ENCODE results near the gene NBAS.

DNA sequence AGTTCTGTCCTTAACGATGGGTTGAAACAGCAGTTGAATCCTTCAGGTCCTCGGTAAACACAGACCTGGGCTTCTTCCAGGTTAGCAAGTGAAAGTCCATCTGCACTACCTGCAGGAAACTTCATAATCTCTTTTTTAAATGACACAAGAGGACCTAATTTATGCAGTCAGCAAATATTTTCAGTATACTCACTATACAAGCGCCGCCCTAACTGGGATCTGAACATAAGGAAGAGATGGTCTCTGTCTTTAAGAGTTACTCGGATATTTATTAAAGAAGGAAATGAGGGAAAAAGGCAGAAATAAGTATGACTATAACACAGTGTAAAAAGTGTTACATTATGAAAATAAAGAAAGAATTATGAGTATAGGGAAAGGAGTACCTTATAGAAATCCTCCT lies 103.3 kb downstream of the NBAS start:
- TF ChIP-seq, protein P1, sequence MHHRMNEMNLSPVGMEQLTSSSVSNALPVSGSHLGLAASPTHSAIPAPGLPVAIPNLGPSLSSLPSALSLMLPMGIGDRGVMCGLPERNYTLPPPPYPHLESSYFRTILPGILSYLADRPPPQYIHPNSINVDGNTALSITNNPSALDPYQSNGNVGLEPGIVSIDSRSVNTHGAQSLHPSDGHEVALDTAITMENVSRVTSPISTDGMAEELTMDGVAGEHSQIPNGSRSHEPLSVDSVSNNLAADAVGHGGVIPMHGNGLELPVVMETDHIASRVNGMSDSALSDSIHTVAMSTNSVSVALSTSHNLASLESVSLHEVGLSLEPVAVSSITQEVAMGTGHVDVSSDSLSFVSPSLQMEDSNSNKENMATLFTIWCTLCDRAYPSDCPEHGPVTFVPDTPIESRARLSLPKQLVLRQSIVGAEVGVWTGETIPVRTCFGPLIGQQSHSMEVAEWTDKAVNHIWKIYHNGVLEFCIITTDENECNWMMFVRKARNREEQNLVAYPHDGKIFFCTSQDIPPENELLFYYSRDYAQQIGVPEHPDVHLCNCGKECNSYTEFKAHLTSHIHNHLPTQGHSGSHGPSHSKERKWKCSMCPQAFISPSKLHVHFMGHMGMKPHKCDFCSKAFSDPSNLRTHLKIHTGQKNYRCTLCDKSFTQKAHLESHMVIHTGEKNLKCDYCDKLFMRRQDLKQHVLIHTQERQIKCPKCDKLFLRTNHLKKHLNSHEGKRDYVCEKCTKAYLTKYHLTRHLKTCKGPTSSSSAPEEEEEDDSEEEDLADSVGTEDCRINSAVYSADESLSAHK (tag by site-specific recombination; IDR thresholded peaks at IDR 0.05), result no peak
- TF ChIP-seq, protein P2, sequence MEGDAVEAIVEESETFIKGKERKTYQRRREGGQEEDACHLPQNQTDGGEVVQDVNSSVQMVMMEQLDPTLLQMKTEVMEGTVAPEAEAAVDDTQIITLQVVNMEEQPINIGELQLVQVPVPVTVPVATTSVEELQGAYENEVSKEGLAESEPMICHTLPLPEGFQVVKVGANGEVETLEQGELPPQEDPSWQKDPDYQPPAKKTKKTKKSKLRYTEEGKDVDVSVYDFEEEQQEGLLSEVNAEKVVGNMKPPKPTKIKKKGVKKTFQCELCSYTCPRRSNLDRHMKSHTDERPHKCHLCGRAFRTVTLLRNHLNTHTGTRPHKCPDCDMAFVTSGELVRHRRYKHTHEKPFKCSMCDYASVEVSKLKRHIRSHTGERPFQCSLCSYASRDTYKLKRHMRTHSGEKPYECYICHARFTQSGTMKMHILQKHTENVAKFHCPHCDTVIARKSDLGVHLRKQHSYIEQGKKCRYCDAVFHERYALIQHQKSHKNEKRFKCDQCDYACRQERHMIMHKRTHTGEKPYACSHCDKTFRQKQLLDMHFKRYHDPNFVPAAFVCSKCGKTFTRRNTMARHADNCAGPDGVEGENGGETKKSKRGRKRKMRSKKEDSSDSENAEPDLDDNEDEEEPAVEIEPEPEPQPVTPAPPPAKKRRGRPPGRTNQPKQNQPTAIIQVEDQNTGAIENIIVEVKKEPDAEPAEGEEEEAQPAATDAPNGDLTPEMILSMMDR (tag by site-specific recombination; IDR thresholded peaks at IDR 0.05), result no peak
- TF ChIP-seq TCF7L2 (IDR thresholded peaks at IDR 0.05; ENCODE audit: borderline replicate concordance, low read depth, low read length) (no peak), ZNF423 (tag by site-specific recombination; IDR thresholded peaks at IDR 0.05) (no peak), ZNF658 (tag by site-specific recombination; IDR thresholded peaks at IDR 0.05) (no peak), MZF1 (tag by site-specific recombination; IDR thresholded peaks at IDR 0.05; ENCODE audit: borderline replicate concordance) (no peak), ZNF549 (tag by site-specific recombination; IDR thresholded peaks at IDR 0.05) (no peak)
- TF ChIP-seq, protein P3, sequence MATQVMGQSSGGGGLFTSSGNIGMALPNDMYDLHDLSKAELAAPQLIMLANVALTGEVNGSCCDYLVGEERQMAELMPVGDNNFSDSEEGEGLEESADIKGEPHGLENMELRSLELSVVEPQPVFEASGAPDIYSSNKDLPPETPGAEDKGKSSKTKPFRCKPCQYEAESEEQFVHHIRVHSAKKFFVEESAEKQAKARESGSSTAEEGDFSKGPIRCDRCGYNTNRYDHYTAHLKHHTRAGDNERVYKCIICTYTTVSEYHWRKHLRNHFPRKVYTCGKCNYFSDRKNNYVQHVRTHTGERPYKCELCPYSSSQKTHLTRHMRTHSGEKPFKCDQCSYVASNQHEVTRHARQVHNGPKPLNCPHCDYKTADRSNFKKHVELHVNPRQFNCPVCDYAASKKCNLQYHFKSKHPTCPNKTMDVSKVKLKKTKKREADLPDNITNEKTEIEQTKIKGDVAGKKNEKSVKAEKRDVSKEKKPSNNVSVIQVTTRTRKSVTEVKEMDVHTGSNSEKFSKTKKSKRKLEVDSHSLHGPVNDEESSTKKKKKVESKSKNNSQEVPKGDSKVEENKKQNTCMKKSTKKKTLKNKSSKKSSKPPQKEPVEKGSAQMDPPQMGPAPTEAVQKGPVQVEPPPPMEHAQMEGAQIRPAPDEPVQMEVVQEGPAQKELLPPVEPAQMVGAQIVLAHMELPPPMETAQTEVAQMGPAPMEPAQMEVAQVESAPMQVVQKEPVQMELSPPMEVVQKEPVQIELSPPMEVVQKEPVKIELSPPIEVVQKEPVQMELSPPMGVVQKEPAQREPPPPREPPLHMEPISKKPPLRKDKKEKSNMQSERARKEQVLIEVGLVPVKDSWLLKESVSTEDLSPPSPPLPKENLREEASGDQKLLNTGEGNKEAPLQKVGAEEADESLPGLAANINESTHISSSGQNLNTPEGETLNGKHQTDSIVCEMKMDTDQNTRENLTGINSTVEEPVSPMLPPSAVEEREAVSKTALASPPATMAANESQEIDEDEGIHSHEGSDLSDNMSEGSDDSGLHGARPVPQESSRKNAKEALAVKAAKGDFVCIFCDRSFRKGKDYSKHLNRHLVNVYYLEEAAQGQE (tag by site-specific recombination; IDR thresholded peaks at IDR 0.05), result no peak
- TF ChIP-seq, protein P4, sequence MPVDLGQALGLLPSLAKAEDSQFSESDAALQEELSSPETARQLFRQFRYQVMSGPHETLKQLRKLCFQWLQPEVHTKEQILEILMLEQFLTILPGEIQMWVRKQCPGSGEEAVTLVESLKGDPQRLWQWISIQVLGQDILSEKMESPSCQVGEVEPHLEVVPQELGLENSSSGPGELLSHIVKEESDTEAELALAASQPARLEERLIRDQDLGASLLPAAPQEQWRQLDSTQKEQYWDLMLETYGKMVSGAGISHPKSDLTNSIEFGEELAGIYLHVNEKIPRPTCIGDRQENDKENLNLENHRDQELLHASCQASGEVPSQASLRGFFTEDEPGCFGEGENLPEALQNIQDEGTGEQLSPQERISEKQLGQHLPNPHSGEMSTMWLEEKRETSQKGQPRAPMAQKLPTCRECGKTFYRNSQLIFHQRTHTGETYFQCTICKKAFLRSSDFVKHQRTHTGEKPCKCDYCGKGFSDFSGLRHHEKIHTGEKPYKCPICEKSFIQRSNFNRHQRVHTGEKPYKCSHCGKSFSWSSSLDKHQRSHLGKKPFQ (tag by site-specific recombination; IDR thresholded peaks at IDR 0.05), result no peak
